ENCODE measurements around the gene MAP2K4. TPM values are rescaled to one million over a fixed set of nuclear protein-coding genes. Genes with fewer than 3 reads are reported as not detected.

Gene MAP2K4
- total RNA-seq, 1 experiment from 2014 or later: 41.2 TPM

- Histone ChIP-seq H3K4me3 (ENCODE audit: low read depth, low read length, poor library complexity, severe bottlenecking) (no peak overlapping the region), H3K27me3 (replicated peaks; ENCODE audit: insufficient read depth, low read depth, low read length, poor library complexity) (no peaks in the 10 kb centered on the region), H3K4me1 (ENCODE audit: insufficient read depth, low read length, poor library complexity, severe bottlenecking) (peaks cover 5% of the 10 kb centered on the region), H3K27ac (ENCODE audit: low read depth, low read length, poor library complexity, severe bottlenecking) (no peak overlapping the region), H3K36me3 (ENCODE audit: insufficient read depth, low read length, poor library complexity, severe bottlenecking) (no peaks in the 10 kb centered on the region), H3K9me3 (ENCODE audit: low read depth, low read length, poor library complexity, severe bottlenecking) (no peaks in the 10 kb centered on the region)
- CTCF ChIA-PET: no interaction called here
- BruUV-seq (replicated peaks): no TSS peak
- intact Hi-C loops (cut with micrococcal nuclease; ENCODE audit: unreplicated experiment): no loop called here
- POLR2A ChIA-PET (ENCODE audit: low non-redundant PET): interaction anchor here (0.8 kb wide), 1 partner anchor 13 kb away, joined by 3 read pairs; no protein-coding TSS in a partner anchor
- no peak for TF ChIP-seq EZH2 (IDR thresholded peaks at IDR 0.05; ENCODE audit: borderline replicate concordance, low read depth, low read length, poor library complexity, severe bottlenecking)
- TF ChIP-seq CTCF (conservative IDR thresholded peaks at IDR 0.05; ENCODE audit: low read depth, low read length): no peak
- no peak for DNase-seq (ENCODE audit: low spot score)
Measured at GRCh38 chr17:12055889-12056288, 35.2 kb downstream of the MAP2K4 start.

GRCh38 chr17:12057520-12057919, 36.8 kb downstream of the MAP2K4 start:
- DNase-seq (ENCODE audit: low spot score): no peak
- Histone ChIP-seq H3K27me3 (replicated peaks; ENCODE audit: insufficient read depth, low read depth, low read length, poor library complexity) (no peaks in the 10 kb centered on the region), H3K9me3 (ENCODE audit: low read depth, low read length, poor library complexity, severe bottlenecking) (no peaks in the 10 kb centered on the region), H3K4me3 (ENCODE audit: low read depth, low read length, poor library complexity, severe bottlenecking) (no peak overlapping the region), H3K27ac (ENCODE audit: low read depth, low read length, poor library complexity, severe bottlenecking) (no peak overlapping the region), H3K4me1 (ENCODE audit: insufficient read depth, low read length, poor library complexity, severe bottlenecking) (peaks cover 5% of the 10 kb centered on the region), H3K36me3 (ENCODE audit: insufficient read depth, low read length, poor library complexity, severe bottlenecking) (no peaks in the 10 kb centered on the region)
- POLR2A ChIA-PET (ENCODE audit: low non-redundant PET): no interaction called here
- no peak for TF ChIP-seq CTCF (conservative IDR thresholded peaks at IDR 0.05; ENCODE audit: low read depth, low read length)
- TF ChIP-seq EZH2 (IDR thresholded peaks at IDR 0.05; ENCODE audit: borderline replicate concordance, low read depth, low read length, poor library complexity, severe bottlenecking): no peak
- CTCF ChIA-PET: no interaction called here
- no TSS peak for BruUV-seq (replicated peaks)
- intact Hi-C loops (cut with micrococcal nuclease; ENCODE audit: unreplicated experiment): no loop called here

GRCh38 chr17:12058535-12058934, 37.9 kb downstream of the MAP2K4 start:
- Histone ChIP-seq H3K4me1 (ENCODE audit: insufficient read depth, low read length, poor library complexity, severe bottlenecking) (peaks cover 5% of the 10 kb centered on the region), H3K9me3 (ENCODE audit: low read depth, low read length, poor library complexity, severe bottlenecking) (no peaks in the 10 kb centered on the region), H3K27ac (ENCODE audit: low read depth, low read length, poor library complexity, severe bottlenecking) (no peak overlapping the region), H3K36me3 (ENCODE audit: insufficient read depth, low read length, poor library complexity, severe bottlenecking) (peaks cover 1% of the 10 kb centered on the region), H3K27me3 (replicated peaks; ENCODE audit: insufficient read depth, low read depth, low read length, poor library complexity) (no peaks in the 10 kb centered on the region), H3K4me3 (ENCODE audit: low read depth, low read length, poor library complexity, severe bottlenecking) (no peak overlapping the region)
- ChIA-PET CTCF (no interaction called here), POLR2A (ENCODE audit: low non-redundant PET) (no interaction called here)
- DNase-seq (ENCODE audit: low spot score): no peak
- BruUV-seq (replicated peaks): no TSS peak
- TF ChIP-seq EZH2 (IDR thresholded peaks at IDR 0.05; ENCODE audit: borderline replicate concordance, low read depth, low read length, poor library complexity, severe bottlenecking): no peak
- TF ChIP-seq CTCF (conservative IDR thresholded peaks at IDR 0.05; ENCODE audit: low read depth, low read length): no peak
- intact Hi-C loops (cut with micrococcal nuclease; ENCODE audit: unreplicated experiment): no loop called here
